Measurements from ENCODE around the gene IRAG1. TPM values are rescaled to one million over a fixed set of nuclear protein-coding genes. Genes with fewer than 3 reads are reported as not detected.
"Not testable (repeated sequence)": the region's sequence is repeated elsewhere in the genome, so short reads cannot be mapped to it uniquely, and the experiment has no call there.

Gene IRAG1
- total RNA-seq, 1 donor from 2014 or later = 112 TPM

GRCh38 chr11:10709299-10710086, 15.9 kb upstream of the IRAG1 start:
- no peak for DNase-seq (ENCODE audit: low spot score)

DNA sequence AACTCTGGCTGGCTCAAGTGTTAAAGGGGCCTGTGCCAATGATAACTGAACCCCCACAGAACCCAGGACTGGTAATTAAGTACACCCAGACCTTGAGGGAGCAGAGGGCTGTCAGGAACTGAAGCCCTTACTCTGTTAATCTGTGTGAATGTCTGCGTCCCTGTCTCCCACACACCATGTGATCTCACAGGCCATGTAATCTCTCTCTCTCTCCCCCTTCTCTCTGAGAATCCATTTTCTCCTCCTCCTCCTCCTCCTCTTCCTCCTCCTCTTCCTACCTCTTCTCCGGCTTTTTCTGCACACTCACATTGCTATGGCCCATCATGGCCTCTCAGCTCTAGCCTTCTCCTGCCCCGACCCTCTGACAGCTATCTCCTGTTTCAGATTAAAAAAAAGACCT, 14.6 kb upstream of the IRAG1 start:
- no peak for DNase-seq (ENCODE audit: low spot score)

DNA sequence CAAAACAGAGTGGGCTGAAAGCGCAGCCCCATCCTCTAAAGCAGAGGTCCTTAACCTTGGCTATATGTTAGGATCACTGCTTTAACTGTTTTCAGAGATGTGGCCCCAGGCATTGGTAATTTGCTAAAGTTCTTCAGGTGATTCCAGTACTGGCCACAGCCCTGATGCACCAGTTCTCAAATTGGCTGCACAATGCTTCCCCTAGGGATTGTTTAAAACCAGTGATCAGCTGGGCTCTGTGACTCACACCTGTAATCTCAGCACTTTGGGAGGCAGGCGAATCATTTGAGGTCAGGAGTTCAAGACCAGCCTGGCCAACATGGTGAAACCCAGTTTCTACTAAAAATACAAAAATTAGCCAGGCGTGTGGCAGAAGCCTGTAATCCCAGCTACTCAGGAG, 8.4 kb upstream of the IRAG1 start:
- DNase-seq (ENCODE audit: low spot score) = no peak

- no peak for DNase-seq (ENCODE audit: low spot score)
Measured at GRCh38 chr11:10699072-10699471, 5.5 kb upstream of the IRAG1 start.

DNA sequence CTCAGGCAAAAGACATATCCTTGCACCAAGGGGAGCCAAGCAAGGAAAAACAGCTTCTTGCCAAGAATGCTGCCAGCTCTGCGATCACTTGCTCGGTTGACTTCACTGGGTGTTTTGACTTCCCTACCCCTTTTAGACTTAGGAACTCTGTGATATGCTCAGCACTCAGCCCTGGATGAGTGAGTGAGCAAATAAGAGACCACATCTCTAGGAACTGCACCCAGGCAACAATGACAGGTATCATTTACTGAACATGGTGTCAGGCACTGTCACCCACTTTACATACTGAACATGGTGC, 3.7 kb upstream of the IRAG1 start:
- no peak for DNase-seq (ENCODE audit: low spot score)

GRCh38 chr11:10696468-10697322, 3.1 kb upstream of the IRAG1 start:
- no peak for DNase-seq (ENCODE audit: low spot score)

- no peak for DNase-seq (ENCODE audit: low spot score)
Measured at GRCh38 chr11:10695833-10696232, 2.3 kb upstream of the IRAG1 start.

- DNase-seq (ENCODE audit: low spot score) = no peak
Measured at GRCh38 chr11:10694486-10695239, 1.1 kb upstream of the IRAG1 start.

- DNase-seq (ENCODE audit: low spot score) = no peak
Measured at GRCh38 chr11:10692531-10693115, 932 bp downstream of the IRAG1 start.

- no peak for DNase-seq (ENCODE audit: low spot score)
Measured at GRCh38 chr11:10688401-10688800, 5.2 kb downstream of the IRAG1 start.

GRCh38 chr11:10686311-10686710, 7.2 kb downstream of the IRAG1 start:
- DNase-seq (ENCODE audit: low spot score) = no peak

DNA sequence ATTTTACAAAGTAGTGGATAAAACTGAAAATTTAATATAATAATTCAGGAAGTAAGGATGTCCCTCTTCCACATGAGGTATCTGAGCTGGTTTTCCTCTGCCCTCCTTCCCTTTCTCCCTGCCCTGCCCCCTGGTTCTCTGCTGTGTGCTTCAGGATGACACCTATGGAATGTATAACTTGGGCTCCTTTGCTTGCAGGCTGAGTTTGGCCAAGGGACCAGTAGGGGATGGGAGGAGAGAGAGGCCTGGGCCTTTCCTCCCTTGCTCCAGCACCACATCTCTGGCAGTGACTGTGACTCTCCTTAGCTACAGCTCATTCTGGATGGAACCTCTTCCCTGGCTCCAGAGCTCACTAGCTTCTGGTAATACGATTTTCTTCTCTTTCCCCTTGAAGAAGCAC, 10.1 kb downstream of the IRAG1 start:
- DNase-seq (ENCODE audit: low spot score) = no peak

GRCh38 chr11:10680956-10681487, 12.5 kb downstream of the IRAG1 start:
- DNase-seq (ENCODE audit: low spot score) = no peak

DNA sequence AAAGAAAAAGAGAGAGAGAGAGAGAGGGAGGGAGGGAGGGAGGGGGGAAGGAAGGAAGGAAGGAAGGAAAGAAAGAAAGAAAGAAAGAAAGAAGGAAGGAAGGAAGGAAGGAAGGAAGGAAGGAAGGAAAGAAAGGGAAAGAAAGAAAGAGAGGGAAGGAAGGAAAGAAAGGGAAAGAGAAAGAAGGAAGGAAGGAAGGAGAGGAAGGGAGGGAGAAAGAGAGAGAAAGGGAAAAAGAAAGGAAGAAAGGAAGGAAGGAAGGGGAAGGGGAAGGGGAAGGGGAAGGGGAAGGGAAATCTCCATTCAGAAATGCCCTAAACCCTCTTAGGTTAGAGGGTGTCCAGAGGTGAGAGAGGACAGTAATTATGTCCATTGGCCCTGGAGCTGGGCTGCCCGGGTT, 13.3 kb downstream of the IRAG1 start:
- DNase-seq (ENCODE audit: low spot score) = not testable (repeated sequence)

GRCh38 chr11:10679644-10680043, 13.9 kb downstream of the IRAG1 start:
- no peak for DNase-seq (ENCODE audit: low spot score)

GRCh38 chr11:10678101-10678500, 15.5 kb downstream of the IRAG1 start:
- no peak for DNase-seq (ENCODE audit: low spot score)

DNA sequence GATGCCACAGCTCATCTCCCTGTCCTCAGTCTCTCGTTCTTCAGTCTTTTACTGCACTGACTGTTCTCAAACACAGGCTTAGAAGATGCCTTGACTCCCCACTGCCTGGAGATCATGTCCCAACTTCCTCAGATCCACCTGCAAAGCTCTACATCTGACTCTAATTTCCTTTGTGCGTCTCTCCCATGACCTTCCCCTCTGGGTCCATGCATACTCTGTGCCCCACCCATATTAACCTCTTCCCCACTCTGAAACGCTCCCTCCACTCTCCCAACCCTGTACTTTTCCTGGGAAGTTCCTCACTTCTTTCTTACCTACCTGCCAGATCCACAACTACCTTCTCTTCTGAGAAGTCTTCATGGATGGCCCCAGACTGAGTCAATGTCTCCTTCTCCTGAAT, 16.6 kb downstream of the IRAG1 start:
- DNase-seq (ENCODE audit: low spot score) = no peak

DNA sequence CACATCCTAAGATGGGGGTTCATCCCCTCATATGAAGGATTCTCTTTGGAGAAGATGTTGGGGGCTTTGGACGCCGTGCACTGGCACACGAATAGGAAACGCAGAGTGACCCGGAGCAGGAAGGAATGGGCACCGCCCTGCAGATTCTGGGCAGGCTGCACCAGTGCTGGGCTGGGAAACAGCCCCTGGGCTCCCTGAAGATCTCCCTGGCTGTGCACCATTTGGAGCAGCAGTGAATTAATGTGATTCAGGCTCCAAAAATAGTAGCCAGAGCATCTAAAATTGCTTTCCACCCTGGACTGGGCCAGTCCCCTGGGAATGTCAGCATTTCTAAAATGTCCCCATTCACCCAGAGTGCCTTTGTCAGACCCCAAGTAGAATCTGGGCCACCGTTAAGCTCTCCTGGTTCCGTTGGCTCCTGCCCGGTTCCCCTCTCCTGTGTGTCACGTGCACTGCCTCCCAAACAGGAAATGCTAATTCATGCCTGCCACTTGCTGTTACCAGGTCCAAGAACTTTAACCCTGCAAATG, 18.6 kb downstream of the IRAG1 start:
- no peak for DNase-seq (ENCODE audit: low spot score)

DNA sequence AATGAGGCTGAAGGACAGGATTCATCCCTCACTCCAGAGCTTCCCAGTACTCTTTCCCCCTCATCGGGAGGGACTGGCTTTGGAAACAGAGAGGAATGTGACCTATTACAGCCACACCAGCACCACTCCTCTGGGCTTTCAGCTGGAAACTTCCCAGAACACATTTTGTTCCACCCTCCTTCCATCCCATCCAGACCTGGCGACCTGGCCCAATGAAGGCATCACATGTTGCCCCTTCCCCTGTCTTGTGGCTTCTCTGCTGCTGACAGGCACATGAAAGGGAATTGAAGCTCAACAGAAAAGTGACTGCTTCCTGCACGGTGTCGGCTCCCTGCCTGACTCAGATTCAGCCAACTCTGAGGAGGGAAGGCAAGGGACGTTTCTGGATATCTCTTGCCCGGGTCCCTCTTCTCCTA, 19.1 kb downstream of the IRAG1 start:
- DNase-seq (ENCODE audit: low spot score) = no peak

DNA sequence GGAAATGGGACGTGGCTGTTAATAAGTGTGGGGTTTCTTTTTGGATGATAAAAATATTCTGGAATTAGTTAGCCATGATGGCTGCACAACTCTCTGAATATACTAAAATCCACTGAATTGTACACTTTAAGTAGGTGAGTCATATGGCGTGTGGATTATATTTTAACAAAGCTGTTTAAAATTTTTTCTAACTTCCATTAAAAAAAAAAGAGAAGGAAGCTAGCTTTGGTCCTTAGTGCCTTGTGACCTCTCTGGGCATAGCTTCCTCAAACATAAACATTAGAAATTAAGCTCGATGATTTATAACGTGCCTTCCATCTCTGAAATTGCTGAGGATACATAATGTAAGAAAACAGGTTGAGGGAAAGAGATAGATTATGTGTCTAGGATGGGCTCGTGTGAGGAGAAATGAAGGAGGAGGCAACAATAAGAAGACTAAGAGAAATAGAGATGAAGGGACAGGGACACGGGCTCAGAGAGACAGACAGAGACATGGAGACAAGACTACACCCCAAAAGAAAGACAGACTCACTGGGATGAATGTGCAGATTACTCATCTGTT, 20.0 kb downstream of the IRAG1 start:
- no peak for DNase-seq (ENCODE audit: low spot score)

- DNase-seq (ENCODE audit: low spot score) = no peak
Measured at GRCh38 chr11:10670099-10670498, 23.5 kb downstream of the IRAG1 start.
